GM18858 (cell line): Measurements from ENCODE around the gene FCN2.

Source experiments
- ATAC-seq: cut with Tn5 transposase; IDR thresholded peaks from one replicate; pipeline ENCODE4 v1.9.1; 2021; ENCODE audit not compliant: unreplicated experiment

FCN2 gene

DNA sequence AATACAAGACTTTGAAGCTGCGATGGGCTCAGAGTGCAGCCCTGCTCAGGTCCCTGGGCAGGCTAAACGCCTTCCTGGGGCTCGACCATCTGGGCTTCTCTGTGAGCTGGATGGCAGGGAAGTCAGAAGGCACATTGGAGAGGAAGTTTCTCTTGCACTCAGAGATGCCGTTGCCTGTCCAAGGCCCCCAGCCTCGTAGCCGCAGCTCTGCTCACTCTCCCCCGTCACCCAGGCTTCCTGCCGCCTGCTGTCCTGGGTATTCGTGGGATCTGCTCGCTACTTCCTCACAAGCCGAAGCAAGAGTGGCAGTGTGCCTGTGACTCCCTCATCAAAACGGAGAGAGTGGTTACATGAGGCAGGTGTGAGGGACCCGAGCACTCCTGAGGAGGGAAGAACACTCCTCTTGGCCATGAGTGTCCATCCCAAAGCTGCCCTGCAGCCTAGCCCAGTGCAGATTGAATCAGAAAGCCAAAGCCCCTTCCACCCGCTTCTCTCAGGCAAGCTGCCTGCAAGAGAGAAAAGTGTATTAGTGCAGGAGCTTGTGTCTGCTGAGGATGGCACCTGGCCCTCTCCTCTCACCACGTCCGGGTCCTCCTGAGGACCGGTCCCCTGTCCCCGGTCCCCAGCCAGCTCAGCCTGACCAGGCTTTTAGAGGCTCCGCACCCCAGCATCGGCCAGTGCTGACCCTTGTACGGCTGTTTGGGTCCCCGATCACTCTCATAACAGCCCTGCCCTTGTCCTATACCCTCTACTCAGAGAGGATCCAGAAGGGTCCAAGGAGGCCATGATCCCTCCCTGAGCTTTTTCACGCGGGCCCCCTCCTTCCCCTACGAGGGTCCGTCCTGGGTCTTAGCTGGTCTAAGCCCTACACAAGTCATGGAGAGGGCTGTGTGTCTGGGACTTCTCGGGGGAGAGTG is 7.3 kb downstream of the FCN2 start:
- ATAC-seq: no peak

DNA sequence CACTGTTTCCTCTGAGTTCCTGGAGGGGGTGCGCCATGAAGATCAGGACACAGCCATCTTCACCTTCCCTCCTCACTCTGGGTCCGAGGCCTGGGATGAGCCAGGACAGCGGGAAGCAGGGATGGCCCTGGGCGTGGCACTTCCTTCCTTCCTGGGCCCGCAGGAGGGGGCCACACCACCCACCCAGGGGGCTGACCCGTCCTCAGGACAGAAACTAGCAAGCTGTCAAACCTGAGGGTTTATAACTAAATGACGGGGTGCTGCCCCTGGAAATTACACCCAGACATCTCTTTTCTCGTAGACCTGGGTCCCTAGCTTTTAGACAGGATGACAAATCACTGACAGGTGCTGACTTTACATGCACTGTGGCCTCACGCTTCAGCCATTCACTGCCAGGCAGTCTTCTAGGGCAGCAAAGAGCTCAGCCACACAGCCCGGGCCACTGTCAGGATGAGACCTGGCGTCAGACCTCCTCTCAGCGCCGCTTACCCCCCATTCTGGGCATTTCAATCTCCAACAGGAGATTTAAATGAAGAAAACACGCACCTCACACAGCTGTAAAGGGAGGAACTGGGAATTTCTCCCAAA is 8.1 kb downstream of the FCN2 start:
- ATAC-seq: no peak

DNA sequence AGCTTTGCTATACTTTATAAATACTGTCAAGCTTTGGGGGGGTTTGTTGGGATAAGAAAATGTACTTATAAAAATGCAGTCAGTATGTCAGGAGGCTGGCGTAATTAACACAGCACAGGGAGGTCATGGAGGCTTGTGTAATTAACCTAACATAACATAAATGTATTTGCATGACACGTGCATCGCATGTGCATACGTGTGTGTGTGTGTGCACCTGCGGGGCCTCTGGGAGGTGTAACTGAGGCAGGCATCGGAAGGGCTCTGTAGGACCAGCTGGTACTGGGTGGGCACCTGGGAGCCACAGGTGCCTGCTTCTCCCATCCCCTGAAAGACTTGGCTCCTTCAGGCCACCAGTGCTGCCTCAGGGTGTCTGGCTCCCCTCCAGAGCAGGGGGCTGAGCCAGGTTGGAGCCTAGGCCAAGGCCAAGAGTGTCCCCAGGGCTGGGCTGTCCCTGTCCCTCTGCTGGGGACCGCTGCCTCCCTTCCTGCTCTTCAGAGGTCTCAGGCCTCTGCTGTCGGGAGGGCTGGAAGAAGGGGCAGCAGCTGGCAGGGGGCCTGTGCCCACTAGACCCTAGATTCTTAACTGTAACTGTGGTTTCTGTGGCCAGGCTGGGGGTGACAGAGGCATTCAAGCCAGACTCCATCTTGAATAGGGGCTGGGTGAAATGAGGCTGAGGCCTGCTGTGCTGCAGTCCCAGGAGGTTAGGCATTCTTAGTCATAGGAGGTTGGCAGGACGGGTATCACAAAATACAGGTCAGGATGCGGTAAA is 9.0 kb downstream of the FCN2 start:
- ATAC-seq: no peak

DNA sequence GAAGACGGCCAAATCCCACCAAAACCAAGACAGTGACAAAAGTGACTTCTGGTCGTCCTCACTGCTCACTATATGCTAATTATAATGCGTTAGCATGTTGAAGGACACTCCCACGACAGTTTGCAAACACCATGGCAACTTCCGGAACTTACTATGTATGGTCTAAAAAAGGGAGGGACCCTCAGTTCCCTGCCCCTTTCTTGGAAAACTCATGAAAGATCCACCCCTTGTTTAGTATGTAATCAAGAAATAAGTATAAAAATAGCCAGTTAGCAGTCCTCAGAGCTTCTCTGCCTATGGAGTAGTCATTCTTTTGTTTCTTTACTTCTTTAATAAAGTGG is 9.5 kb downstream of the FCN2 start:
- ATAC-seq: no peak

DNA sequence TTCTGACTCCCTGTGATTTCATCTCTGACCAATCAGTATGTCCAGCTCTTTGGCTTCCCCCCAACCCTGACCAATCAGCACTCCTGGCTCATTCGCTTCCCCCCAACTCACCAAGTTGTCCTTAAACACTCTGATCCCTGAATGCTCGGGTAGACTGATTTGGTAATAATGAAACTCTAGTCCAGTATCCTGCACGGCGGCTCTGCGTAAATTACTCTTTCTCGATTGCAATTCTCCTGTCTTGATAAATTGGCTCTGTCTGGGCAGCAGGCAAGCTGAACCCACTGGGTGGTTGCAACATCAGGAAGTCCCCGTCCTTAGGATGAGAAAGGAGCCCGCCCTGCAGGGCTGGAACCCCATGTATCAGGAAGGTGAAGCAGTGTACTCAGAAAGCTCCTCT is 10.4 kb downstream of the FCN2 start:
- ATAC-seq: no peak

DNA sequence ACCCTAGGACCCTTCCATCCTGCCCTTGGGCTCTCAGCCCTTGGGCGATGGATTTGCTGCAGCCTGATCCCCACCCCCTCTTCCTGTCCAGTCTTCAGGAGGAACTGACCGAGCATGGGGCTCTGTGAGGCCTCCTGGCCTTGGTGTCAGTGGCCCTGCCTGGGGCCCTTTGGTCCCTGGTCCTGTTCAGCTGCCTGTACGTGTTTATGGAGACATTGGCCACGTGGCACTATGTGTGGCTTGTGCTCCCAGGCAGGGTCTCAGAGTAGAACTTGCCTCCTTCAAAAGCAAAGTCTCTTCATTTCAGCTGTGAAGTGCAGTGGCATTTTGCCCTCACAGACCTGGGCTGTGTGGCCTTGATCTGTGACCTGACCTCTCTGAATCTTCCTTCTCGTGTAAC is 11.1 kb downstream of the FCN2 start:
- no peak for ATAC-seq

DNA sequence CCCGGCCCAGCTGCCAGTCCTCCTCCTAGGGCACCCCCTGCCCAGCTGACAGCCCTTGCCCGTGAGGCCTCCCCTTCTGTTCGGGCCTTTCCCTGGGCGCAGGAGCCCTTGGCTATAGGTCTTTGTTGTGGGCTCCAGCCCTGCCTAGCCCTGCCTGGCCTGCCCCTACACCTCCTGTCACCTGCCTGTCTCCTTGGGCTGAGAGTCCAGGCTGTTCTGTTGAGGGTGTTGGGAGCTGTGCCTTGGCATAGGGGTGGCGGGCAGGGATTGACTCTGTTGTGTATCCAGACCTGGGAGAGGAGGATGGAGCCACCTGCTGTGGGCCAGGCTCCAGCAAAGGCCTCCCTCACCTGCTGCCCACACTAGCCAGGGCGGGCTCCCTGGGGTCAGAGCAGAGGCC is 11.6 kb downstream of the FCN2 start:
- ATAC-seq: no peak

DNA sequence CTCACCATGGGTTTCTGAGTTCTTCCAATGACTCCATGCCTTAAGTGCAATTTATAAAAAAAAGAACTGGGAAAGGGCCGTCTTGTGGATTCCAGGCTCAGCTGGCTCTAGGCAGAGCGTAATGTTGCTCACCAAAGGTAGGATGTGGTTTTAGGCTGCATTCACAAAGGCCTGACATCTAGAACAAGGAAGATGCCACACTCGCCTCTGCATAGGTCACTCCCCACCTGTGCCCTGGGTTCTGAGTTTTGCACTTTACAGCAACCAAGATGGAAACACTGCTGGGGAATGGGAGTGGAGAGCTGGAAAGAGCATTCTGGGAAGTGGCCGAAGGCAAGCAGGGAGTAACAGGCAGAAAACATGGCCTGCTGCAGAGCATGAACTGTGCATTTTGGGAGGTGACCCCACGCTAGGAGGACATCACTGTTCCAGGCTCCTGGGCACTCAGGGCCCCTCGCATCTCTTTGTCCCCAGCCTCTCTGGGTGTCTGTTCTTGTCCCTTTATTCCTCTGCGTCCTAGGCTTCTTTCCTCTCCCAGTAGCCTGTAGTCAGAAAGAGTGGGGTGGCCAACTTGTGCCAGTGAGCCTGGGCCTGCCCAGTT is 12.3 kb downstream of the FCN2 start:
- no peak for ATAC-seq

DNA sequence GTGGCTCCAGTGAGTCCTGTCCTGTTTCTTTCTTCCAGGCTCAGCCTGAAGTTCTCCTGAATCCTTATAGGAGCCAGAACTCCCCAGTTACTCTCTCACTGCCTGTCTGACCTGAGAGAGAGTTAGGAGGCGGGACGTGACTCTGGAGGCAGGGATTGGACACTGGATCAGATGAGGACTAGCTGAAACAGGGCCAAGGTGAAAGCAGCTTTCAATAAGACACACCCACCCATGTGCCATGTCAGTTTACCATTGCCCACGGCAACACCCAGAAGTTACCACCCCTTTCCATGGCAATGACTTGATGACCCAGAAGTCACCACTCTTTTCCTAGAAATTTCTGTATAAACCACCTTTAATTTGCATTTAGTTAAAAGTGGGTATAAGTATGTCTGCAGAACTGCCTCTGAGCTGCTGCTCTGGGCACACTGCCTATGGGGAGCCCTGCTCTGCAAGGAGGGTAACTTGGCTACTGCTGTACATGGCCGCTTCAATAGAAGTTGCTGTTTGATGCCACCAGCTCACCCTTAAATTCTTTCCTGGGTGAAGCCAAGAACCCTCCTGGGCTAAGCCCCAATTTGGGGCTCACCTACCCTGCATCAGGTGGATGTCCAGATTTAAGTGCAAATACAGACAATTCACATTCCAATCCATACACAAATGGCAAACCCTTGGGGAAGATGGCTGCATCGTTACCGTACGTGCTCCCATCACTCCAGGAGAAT is 13.7 kb downstream of the FCN2 start:
- no peak for ATAC-seq

DNA sequence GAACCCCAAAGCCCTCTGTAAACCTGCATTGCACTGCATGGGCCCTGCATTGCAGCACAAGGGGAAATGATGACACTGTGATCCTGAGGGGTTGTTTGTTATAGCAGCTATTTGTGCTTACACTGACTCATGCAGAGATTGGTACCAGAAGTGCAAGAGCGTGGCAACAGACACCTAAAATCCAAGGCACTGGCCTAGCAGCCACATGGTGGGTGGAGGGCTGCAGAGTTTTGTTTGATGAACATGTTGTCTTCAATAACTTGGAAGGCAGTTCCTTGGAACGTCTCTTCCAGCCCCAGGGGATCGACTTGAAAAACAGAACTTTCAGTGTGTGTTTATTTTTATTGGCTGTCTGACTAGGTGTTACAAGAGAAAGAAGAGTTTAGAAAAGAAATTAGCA is 14.5 kb downstream of the FCN2 start:
- ATAC-seq: no peak

DNA sequence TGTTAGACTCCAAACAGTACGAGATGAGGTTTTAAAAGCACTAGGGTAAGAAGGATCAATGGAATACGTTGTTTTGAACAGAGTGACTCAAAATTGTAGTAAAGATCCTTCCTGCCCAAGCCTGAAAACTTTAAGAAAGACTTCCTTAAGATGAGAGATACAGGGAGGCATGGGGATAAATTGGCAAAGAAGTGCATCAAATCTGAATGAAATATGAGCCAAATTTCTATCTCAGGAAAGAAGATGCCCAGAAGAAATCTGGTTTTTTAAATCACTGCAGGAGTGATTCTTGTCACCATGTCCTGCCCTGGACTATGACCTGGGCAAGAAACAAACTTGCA is 14.9 kb downstream of the FCN2 start:
- no peak for ATAC-seq

DNA sequence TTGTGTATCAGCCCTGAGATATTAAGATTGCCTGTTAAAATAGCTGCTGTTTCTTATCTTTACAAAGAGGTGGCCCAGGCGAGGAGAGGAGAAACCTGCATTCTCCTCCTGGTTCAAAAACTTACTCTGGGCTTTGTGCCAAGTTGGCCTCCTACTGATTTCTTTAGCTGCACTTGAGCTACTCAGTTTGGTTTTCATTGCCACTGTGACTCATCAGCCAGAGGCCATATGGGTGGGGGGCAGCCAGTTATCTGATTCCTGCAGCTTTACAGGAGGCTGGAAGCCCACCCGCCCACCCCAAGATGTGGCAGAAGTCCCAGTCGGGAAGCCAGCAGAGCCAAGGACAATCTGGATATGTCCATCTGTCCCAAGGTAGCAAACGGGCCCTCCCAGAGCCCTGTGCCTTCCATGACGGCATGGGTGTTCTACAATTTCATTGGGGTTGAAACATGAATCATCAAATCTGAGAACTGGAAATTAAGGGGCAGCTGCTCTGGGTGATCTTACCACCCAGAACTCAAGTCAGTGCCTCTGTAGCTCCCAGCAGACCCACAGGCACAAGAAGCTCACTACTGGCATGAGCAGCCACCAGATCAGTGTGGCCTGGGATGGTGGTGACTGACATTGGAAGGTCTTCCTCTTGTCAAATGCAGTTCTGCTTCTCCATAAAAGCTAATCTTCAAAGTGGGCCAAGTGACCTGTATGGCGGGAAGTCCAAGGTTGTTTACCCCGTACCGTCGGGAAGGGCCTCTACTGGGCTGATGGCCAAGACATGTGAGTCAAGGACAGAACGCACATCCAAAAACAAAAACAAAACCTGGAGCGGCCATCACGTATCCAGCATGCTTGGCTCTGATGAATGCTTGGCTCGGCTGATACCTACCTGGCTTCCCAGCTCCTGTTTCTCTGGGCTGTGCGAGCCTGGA is 15.6 kb downstream of the FCN2 start:
- no peak for ATAC-seq

DNA sequence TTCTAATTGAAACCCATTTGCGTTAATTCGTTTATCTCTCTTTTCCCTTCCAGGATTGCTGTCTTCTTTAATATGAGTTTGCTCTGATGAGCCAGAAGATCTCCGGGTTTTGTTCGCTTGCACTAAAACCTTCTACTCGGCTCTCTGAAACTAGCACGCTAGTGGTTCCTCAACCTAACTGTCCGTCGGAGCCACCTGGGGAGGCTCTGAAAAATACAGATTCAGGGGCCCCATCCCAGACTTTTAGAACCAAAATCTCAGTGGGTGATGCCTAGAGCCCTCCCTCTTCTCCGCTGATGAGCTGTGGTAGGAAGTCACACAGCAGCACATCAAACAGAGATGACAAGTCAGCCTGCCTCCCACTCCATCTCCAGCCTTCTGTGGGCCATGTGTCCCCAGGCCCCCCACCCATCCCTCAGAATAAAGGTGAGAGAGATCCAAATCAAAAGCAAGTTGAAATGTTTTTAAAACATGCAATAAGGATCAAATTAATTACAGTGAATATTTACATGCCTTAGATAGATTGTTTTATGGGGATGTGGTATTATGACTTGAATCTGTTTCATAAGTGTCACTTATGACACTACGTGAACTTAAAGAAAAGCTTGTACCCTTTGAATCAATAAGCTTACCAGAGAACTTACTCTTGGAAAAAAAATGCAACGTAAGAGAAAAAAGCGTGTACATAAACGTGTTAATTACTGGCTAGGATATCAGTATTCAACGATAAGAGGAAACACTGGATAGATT is 16.4 kb downstream of the FCN2 start:
- no peak for ATAC-seq

DNA sequence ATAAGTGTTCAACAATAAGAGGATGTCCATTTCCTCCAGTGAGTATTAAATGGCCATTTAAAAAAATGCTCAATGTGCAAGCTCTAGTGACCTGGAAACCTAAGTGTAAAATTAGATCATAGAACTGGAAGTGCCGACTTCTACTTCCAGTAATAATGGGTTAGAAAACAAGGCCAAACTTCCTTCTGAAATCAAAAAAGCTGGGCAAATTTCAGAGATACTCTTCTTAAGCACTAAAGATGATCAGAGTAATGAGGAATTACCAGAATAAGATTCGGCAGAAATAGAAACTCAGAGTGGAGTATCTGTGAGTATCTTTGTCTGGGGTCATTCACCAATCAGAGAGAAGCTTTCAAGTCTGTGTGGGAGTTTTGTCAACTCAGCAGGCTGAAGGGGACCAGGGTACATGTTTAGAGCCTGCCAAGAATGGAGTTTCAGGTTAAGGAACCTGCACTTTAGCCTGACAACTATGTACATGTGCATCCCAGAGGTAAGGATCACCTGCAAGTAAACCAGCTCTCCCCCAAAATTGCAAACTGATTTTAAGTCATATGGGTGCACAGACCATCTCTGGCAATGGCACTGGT is 17.1 kb downstream of the FCN2 start:
- ATAC-seq: no peak

DNA sequence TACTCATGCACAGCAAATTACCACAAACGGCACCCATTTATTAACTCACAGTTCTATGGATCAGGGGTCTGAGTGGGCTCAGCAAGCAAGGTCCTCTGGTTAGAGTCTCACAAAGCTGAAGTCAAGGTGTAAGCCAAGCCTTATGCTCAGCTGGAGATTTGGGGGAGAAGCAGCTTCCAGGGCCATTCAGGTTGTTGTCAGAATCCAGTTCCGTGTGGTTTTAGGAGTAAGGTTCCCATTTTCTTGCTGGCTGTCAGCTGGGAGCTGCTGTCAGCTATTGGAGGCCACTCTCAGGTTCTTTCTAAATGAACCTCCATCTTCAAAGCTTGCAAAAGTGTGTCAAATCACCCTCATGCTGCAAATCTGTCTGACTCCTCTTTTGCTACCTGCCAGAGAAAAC is 17.7 kb downstream of the FCN2 start:
- no peak for ATAC-seq

DNA sequence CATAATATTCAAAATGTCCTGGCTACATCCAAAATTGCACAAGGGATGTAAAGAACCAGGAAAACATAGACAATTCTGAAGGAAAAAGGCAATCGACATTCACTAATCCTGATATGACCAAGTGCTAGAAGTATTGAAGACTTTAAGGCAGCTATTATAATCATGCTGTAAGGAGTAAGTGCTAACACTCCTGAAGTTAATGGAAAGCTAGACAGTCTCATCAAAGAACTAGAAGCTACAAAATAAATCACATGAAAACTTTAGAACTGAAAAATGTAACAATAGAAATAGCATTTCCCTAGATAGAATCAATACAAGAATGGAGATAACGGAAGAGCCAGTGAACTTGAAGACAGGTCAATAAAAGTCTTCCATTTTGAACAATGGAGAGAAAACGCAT is 18.6 kb downstream of the FCN2 start:
- ATAC-seq: no peak

DNA sequence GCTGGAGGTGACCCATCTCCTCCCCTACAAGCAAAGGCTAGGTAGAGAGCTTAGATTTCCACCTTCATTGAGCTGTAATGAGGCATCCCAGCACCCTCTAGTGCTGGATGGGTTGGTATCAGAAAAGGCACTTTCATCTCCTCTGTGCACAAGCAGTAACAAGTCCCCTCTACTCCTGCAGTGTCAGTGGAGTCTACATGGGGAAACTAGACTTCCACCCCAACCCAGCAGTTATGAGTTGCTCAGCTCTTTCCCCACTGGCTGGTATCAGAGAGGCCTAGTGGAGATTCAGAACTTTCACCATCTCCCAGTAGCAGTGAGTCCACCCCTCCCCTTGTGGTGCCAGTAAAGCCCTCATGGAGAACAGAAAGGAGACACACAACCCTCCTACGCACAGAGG is 19.2 kb downstream of the FCN2 start:
- ATAC-seq: no peak

DNA sequence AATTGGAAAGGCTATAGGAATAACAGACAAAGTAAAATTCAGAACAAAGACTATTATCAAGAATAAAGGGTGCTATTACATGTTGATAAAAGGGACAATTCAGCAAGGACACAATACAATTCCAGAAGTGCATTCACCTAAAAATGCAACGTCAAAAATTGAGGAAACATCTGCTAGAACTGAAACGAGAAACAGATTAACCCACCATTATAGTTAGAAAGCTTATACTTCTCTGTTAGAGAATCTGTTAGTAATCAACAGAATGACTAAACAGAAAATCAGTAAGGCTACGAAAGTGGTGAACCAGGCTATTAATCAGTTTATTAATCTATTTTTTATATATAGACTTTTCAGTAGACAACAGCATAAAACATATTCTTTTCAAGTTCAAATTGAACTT is 22.3 kb downstream of the FCN2 start:
- no peak for ATAC-seq
